OCI-LY1 (cell line): Measurements from ENCODE around the gene ASPSCR1.

Experiments used
- EZH2 ChIP-seq: fragments of 200-600 bp; sonication (generic), shearing (Covaris generic); IDR thresholded peaks from 2 replicates; pipeline ENCODE4 v1.8.0; 2017; ENCODE audit warnings: borderline replicate concordance, mixed run types, mild to moderate bottlenecking, antibody characterized with exemption, low read length, moderate library complexity, mixed read lengths
- TF ChIP-seq, protein P1 (sequence below): fragments of 200-600 bp; sonication (generic), shearing (Covaris generic); IDR thresholded peaks from 2 replicates; pipeline ENCODE4 v1.5.1; 2017; ENCODE audit warnings: mild to moderate bottlenecking, antibody characterized with exemption, low read length, moderate library complexity, mixed read lengths

DNA sequence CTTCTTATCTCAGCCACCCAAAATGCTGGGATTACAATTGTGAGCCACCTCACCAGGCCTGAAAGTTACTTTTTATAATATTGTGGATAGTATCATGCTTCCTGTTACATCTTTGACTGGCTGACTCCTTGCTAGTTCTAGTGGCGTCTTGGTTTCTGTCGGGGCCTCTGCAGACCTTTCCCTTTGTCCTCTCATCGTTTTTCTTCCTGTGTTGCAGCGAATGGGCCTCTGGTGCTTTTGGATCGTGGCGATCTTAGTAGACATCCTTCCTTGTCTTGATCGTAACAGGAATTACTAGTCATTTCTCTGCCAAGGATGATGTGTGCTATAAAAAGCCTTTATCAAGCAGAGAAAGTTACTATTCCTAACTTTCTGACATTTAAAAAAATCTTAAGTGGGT lies 20.8 kb downstream of the ASPSCR1 start:
- TF ChIP-seq, protein P1, sequence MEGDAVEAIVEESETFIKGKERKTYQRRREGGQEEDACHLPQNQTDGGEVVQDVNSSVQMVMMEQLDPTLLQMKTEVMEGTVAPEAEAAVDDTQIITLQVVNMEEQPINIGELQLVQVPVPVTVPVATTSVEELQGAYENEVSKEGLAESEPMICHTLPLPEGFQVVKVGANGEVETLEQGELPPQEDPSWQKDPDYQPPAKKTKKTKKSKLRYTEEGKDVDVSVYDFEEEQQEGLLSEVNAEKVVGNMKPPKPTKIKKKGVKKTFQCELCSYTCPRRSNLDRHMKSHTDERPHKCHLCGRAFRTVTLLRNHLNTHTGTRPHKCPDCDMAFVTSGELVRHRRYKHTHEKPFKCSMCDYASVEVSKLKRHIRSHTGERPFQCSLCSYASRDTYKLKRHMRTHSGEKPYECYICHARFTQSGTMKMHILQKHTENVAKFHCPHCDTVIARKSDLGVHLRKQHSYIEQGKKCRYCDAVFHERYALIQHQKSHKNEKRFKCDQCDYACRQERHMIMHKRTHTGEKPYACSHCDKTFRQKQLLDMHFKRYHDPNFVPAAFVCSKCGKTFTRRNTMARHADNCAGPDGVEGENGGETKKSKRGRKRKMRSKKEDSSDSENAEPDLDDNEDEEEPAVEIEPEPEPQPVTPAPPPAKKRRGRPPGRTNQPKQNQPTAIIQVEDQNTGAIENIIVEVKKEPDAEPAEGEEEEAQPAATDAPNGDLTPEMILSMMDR = no peak
- no peak for TF ChIP-seq EZH2
